ENCODE measurements around the gene ADD2. TPM values are rescaled to one million over a fixed set of nuclear protein-coding genes. Genes with fewer than 3 reads are reported as not detected.

Gene ADD2
- total RNA-seq, 3 donors from 2014 or later, result 0.43 to 4.0 (median 1.1) TPM

DNA sequence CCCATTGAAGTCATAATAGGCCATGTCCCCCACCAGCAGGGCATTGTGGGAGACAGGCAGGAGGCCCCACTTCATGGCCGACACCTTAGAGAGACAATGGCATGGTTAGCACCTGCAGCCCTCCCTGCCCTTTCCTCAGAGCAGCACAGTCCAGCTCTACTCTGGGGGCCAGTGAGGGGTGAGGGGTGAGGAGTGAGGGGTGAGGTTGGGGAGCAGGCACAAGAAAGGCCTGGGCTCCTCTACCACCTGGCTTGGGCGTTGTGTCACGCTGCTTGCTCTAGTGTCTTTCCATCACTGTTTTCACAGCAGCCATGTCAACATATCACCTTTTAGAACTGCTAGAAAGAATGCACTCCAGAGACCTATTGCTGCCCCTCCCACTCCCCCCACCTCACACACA lies 77.2 kb downstream of the ADD2 start:
- H3K4me3 ChIP-seq, result no peak overlapping the region
- no peak for ATAC-seq
- H3K9me3 ChIP-seq, result no peaks in the 10 kb centered on the region
- no peaks in the 10 kb centered on the region for H3K36me3 ChIP-seq (ENCODE audit: low read depth)
- H3K4me1 ChIP-seq (ENCODE audit: low read depth), result no peaks in the 10 kb centered on the region
- TF ChIP-seq, protein P1, sequence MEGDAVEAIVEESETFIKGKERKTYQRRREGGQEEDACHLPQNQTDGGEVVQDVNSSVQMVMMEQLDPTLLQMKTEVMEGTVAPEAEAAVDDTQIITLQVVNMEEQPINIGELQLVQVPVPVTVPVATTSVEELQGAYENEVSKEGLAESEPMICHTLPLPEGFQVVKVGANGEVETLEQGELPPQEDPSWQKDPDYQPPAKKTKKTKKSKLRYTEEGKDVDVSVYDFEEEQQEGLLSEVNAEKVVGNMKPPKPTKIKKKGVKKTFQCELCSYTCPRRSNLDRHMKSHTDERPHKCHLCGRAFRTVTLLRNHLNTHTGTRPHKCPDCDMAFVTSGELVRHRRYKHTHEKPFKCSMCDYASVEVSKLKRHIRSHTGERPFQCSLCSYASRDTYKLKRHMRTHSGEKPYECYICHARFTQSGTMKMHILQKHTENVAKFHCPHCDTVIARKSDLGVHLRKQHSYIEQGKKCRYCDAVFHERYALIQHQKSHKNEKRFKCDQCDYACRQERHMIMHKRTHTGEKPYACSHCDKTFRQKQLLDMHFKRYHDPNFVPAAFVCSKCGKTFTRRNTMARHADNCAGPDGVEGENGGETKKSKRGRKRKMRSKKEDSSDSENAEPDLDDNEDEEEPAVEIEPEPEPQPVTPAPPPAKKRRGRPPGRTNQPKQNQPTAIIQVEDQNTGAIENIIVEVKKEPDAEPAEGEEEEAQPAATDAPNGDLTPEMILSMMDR (IDR thresholded peaks at IDR 0.05), result no peak
- intact Hi-C loops (cut with DNase I, micrococcal nuclease), result no loop called here
- no peak for DNase-seq

DNA sequence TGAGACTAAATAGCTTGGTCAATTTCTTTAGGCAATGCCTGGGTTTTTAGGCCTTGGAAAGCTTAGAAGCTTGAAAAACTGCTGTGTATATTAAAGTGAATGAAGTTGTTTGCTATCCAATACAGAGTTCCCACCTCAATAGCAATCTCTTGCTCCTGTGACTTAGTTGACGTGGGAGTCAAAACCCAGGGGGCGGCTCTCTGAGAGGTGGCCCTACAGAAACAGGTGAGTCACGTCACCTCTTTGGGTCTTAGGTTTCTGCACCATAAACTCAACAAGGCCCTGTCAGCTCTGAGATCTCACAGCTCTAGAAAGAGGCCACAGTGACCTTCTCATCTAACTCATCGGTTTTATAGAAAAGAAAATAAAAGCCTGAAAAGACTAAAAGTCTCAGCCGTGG lies 79.6 kb downstream of the ADD2 start:
- H3K4me1 ChIP-seq (ENCODE audit: low read depth), result no peaks in the 10 kb centered on the region
- H3K36me3 ChIP-seq (ENCODE audit: low read depth), result no peaks in the 10 kb centered on the region
- H3K9me3 ChIP-seq, result no peaks in the 10 kb centered on the region
- DNase-seq (no peak), ATAC-seq (no peak)
- TF ChIP-seq, protein P1 (IDR thresholded peaks at IDR 0.05), result no peak
- intact Hi-C loops (cut with DNase I, micrococcal nuclease), result no loop called here
- no peak overlapping the region for H3K4me3 ChIP-seq

DNA sequence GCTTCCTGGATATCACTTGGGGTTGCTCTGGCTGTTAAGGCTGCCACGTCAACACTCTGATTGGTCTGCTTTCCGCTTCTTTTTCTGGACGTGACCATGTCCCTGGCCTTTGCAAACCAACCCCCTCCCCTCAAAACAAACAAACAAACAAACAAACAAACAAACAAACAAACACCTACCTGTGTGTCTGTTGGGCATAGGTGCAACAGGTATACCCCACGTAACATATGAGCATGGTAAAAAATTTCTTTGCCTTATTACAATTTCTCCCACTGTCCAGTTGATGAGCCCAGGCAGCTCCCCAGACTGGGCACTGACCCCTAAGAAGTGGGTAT lies 80.6 kb downstream of the ADD2 start:
- no peak for ATAC-seq
- DNase-seq, result no peak
- Histone ChIP-seq H3K4me1 (ENCODE audit: low read depth) (no peaks in the 10 kb centered on the region), H3K4me3 (no peak overlapping the region), H3K9me3 (no peaks in the 10 kb centered on the region), H3K36me3 (ENCODE audit: low read depth) (no peaks in the 10 kb centered on the region)
- intact Hi-C loops (cut with DNase I, micrococcal nuclease), result no loop called here
- TF ChIP-seq, protein P1 (IDR thresholded peaks at IDR 0.05), result no peak

DNA sequence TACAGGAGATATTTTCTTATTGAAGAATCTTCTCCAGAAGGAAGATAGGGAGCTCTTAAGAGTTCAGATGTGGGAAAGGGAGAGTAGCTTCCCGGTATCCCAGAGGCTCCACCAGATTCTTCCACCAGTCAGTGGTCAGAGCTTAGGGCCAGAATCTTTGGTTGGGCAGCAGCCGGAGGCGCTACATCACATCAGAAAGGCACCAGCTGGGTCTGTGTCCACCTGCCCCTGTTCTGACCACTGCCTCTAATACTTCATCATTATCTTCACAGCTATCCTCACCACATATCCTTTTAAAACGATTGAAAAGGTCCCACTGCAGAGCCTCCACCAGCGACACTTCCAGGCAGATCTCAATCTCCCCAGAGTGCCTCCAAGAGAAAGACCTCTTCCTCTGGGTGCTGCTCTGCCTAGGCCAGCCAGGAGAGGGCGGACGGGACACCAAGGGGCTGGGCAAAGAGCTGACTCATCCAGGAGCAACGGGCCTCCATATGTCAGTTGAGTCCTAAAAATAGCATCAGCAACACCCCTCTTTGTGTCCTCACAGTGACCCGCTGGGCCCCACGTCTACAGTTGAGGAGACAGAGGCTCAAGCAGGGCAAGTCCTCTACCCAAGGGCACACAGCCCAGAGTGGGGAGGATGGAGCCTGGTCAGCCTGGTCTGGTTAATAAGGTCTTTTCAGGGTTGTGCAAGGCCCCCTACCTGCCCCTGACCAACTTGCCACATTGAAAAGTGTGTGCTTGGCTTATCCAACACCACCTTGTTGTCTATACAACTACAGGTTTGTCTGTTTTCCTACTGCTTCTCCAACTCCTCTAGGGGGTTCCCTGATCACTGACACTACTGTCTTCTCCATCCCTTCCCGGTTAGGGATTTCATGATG lies 81.2 kb downstream of the ADD2 start:
- TF ChIP-seq, protein P1 (IDR thresholded peaks at IDR 0.05), result no peak
- peak; percentile 31 for ATAC-seq
- H3K36me3 ChIP-seq (ENCODE audit: low read depth), result no peaks in the 10 kb centered on the region
- intact Hi-C loops (cut with DNase I, micrococcal nuclease), result no loop called here
- H3K9me3 ChIP-seq, result no peaks in the 10 kb centered on the region
- DNase-seq, result no peak
- H3K4me3 ChIP-seq, result no peak overlapping the region
- H3K4me1 ChIP-seq (ENCODE audit: low read depth), result no peaks in the 10 kb centered on the region

DNA sequence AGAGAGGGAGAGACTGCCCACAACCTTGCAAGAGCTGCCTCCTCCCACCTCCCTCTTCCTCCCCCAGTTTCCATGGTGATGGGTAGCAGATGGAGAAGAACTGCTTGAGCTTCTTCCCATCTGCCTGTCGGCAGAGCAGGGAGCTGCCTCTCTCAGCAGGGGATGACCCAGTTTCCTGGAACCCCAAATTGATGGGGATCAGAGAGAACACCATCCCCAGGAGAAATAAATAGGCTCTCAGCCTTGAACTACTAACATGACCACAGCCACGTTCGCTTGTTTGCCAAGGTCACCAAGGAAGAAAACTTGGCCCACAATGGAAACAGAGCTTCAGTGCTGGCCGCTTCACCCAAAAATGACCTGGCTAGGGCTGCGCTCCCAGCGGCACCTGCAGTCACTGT lies 82.2 kb downstream of the ADD2 start:
- intact Hi-C loops (cut with DNase I, micrococcal nuclease), result no loop called here
- H3K4me3 ChIP-seq, result no peak overlapping the region
- no peaks in the 10 kb centered on the region for H3K9me3 ChIP-seq
- ATAC-seq (no peak), DNase-seq (no peak)
- no peaks in the 10 kb centered on the region for H3K36me3 ChIP-seq (ENCODE audit: low read depth)
- TF ChIP-seq, protein P1 (IDR thresholded peaks at IDR 0.05), result no peak
- no peaks in the 10 kb centered on the region for H3K4me1 ChIP-seq (ENCODE audit: low read depth)
